ENCODE measurements around the gene WDR27.

The WDR27 gene

DNA sequence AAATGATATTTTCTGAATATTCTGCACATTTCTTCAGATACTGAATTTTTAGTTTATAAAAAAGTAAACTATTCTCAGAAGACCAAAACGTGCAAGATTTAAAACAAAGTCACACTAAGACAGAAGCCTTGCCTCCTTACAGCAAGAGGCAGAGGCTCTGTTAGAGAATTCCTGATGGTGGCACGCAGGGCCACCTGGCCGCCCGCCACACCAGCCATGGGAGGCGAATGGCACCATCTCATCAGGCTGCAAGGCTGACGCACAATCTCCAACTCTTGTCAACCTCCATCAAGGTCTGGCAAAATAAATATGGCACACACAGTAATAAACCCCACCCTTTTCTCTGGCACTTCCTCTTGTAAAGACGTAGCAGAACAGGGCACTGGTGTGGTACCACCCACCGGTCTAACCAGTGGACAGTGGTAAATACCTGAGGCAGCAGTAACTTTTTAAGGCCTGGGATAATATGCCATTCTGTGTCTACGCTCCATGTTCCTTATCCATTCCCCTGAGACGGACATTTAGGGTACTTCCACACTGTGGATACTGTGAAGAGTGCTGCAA, 111.4 kb downstream of the WDR27 start:
- no peak overlapping the region for H3K4me3 ChIP-seq (ENCODE audit: low read depth, low read length)
- TF ChIP-seq CTCF (IDR thresholded peaks at IDR 0.05; ENCODE audit: borderline replicate concordance, insufficient read depth, low read depth, low read length): no peak

DNA sequence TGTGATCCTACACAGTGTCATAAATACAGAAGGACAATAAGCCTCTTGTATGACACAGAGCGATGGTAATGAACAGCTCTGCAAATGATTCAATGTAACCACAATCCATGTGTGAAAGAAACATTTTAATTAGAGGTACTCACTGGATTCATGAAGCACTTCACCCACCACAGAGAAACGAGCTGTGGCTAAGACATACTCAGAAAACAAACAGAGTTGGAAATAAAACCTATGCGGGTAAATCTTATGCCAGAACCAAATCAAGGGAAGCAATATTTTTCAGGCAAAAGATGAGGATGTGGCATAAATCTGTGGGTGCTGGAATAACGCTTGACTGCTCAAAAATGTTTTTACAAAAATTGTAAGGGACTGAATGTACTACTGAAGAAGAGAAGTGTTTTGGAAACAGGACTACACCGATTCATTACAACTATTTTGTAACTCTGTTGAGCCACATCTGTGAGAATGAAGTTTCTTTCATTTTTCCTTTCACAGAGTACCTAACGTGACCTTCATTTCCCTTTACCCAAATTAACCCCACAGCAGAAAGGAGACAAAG, 112.1 kb downstream of the WDR27 start:
- TF ChIP-seq CTCF (IDR thresholded peaks at IDR 0.05; ENCODE audit: borderline replicate concordance, insufficient read depth, low read depth, low read length): no peak
- no peak overlapping the region for H3K4me3 ChIP-seq (ENCODE audit: low read depth, low read length)

DNA sequence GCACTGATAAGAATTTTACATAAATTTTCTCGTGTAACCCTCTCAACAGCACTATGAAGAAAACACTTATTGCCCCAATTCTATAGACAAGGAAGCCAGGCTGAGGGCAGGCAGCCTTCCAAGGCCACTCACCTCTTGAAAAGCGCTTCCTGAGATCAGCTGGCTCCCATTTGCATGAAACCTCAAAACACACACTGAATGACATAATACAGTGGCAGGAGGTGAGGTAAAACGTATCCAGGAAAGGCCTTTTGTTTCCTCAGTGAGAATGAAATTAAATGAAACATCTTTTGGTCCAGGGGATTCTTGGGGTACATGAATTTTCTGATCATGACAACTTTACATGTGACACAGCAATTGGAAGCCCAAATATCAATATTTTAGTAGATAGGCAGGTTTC, 112.5 kb downstream of the WDR27 start:
- TF ChIP-seq CTCF (IDR thresholded peaks at IDR 0.05; ENCODE audit: borderline replicate concordance, insufficient read depth, low read depth, low read length): no peak
- no peak overlapping the region for H3K4me3 ChIP-seq (ENCODE audit: low read depth, low read length)

DNA sequence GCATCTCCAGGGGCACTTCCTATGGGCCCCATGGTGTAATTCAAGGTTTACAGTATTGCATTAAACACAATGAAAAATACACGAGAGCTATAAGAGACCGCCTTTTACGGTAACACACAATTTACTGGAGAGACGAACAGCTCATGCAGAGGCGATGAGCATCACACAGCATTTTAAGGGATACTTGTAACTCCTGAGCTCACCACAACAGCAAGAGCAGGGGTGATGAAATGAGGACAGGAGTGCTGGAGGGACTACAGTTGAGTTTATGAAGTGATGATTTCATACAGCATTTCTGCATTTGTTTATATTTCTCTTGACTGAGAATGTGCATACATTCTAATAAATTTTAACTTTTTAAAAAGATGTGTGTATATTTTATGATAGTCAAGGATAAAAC, 113.9 kb downstream of the WDR27 start:
- no peak for TF ChIP-seq CTCF (IDR thresholded peaks at IDR 0.05; ENCODE audit: borderline replicate concordance, insufficient read depth, low read depth, low read length)
- no peak overlapping the region for H3K4me3 ChIP-seq (ENCODE audit: low read depth, low read length)

DNA sequence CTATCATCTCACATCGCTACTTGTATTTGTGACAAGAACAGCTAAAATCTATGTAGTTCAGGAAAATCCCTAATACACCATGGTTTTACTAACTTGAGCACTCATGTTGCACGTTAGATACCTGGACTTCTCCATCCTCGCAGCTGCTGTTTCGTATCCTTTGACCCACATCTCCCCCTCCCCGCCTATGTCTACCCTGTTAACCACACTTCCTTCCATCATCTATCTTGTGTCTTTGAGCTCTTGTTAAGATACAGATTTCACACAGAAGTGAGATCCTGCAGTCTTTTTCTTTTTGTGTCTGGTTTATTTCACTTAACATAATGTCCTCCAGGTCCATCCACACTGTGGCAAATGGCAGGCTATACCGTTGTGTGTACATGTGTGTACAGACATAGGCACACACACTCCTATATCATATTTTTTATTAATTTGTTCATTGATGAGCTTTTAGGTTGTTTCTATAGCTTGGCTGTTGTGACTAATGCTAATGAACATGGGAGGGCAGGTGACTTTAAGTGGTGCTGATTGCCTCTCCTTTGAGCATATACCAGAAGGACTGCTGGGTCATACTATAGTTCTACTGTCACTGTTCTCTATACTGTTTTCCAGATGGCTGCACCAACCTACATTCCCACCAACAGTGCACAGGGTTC, 117.8 kb downstream of the WDR27 start:
- H3K4me3 ChIP-seq (ENCODE audit: low read depth, low read length): no peak overlapping the region
- no peak for TF ChIP-seq CTCF (IDR thresholded peaks at IDR 0.05; ENCODE audit: borderline replicate concordance, insufficient read depth, low read depth, low read length)

DNA sequence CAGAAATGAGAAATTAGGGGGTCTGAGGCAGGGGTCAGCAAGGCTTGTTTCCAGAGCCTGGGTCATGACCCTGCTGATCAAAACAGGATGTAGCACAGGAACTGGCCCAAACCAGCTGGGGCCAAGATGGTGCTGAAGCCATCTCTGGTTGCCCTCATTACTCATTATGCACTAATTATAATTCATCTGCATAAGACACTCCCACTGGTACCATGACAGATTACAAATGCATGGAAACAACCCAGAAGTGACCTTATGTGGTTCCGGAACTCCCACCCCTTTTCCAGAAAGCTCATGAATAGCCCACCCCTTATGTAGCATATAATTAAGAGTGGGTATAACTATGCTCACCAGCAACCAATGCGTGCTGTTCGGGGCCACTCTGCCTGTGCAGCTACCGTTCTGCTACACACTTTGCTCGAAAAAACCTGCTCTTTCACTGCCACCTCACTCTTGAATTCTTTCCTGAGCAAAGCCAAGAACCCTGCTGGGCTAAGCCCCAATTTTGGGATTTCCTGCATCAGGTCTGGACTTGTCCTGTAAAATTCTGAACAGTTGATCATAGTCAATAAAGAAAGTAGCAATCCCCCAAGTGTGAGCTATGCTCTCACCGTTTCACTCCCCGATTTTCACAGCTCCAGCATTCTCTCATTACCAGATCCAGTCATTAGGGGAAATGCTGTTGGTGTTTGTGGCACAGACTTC, 122.3 kb downstream of the WDR27 start:
- H3K4me3 ChIP-seq (ENCODE audit: low read depth, low read length): no peak overlapping the region
- TF ChIP-seq CTCF (IDR thresholded peaks at IDR 0.05; ENCODE audit: borderline replicate concordance, insufficient read depth, low read depth, low read length): no peak

Data from GM12875 (cell line).